OCI-LY3 (cell line): ENCODE measurements around the gene NCBP1.
A peak's percentile ranks its signal among the peaks of the same experiment; 100 is the strongest.

Experiments
- EZH2phosphoT487 ChIP-seq: fragments of 200-600 bp; shearing (Covaris generic); IDR thresholded peaks from 2 replicates; pipeline ENCODE4 v1.6.1; 2018; ENCODE audit warnings: antibody characterized with exemption, mixed run types, low read depth
- TF ChIP-seq, protein P1 (sequence below): fragments of 200-600, 300-600 bp; sonication (generic); IDR thresholded peaks from 2 replicates; pipeline ENCODE4 v1.5.1; 2014; ENCODE audit warnings: antibody characterized with exemption, low read length, low read depth

DNA sequence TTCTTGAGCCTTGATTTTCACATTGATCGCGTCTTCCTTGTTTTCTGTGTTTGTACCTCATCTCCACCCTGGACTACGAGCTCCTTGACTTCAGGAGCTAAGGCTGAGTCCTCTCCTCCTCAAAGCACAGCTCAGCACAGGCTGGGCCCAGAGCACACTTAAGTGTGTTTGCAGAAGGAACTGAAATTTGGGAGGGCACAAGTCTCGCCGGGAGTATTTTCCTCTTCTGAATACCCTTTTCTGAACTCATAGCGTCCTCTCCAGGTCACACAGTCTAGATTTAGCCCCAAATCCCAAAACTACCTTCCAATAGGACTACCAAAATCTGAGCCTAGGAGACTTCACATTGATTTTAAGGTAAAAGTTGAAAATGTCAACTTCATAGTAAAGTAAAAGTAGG, 42.1 kb upstream of the NCBP1 start:
- TF ChIP-seq, protein P1, sequence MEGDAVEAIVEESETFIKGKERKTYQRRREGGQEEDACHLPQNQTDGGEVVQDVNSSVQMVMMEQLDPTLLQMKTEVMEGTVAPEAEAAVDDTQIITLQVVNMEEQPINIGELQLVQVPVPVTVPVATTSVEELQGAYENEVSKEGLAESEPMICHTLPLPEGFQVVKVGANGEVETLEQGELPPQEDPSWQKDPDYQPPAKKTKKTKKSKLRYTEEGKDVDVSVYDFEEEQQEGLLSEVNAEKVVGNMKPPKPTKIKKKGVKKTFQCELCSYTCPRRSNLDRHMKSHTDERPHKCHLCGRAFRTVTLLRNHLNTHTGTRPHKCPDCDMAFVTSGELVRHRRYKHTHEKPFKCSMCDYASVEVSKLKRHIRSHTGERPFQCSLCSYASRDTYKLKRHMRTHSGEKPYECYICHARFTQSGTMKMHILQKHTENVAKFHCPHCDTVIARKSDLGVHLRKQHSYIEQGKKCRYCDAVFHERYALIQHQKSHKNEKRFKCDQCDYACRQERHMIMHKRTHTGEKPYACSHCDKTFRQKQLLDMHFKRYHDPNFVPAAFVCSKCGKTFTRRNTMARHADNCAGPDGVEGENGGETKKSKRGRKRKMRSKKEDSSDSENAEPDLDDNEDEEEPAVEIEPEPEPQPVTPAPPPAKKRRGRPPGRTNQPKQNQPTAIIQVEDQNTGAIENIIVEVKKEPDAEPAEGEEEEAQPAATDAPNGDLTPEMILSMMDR, result peak; percentile 57
- no peak for TF ChIP-seq EZH2phosphoT487
